SK-N-SH (cell line): ENCODE data around the gene LY6G5C. TPM values are rescaled to one million over a fixed set of nuclear protein-coding genes. Genes with fewer than 3 reads are reported as not detected.

Source experiments
- CTCF ChIA-PET: fragments of 300-600, 350-600 bp; formaldehyde crosslinking; extraction: SDS; loops from one replicate; lab custom pipeline; 2021; lab: Yijun Ruan, JAX
- POLR2A ChIA-PET: fragments of 350-600 bp; sonication (Branson Sonifier 250); formaldehyde crosslinking; extraction: SDS; loops from one replicate; lab custom pipeline; 2020; ENCODE audit warnings: antibody characterized with exemption, inconsistent platforms; lab: Yijun Ruan, JAX
- DNase-seq: peaks from one replicate; pipeline ENCODE4 v3.0.0; 2012
- H2AFZ ChIP-seq: fragments of 200-600 bp; sonication (generic); 2 replicates; pipeline ENCODE4 v1.8.1; 2016; ENCODE audit warnings: antibody characterized with exemption, mild to moderate bottlenecking, low read depth
- H3F3A ChIP-seq: fragments of 200-600 bp; sonication (generic); replicated peaks from 2 replicates; pipeline ENCODE3; 2016; ENCODE audit warnings: antibody characterized with exemption, mild to moderate bottlenecking; ENCODE audit not compliant: insufficient read depth
- H3K27ac ChIP-seq, 2 experiments: fragments of 200-500 bp in 1 of 2; fragments of 200-600 bp in 1 of 2; sonication (Bioruptor generic) in 1 of 2; sonication (generic), shearing (Covaris generic) in 1 of 2; 2 replicates each; pipeline versions ENCODE4 v1.5.1 to v1.6.1; 2014 to 2016; ENCODE audit warnings: low read depth in 2 of 2, inconsistent platforms in 1 of 2, low read length in 1 of 2, mild to moderate bottlenecking in 1 of 2, mixed read lengths in 1 of 2
- H3K27me3 ChIP-seq: fragments of 200-600 bp; sonication (generic), shearing (Covaris generic); 2 replicates; pipeline ENCODE4 v1.6.1; 2016; ENCODE audit warnings: mixed run types; ENCODE audit not compliant: insufficient read depth
- H3K36me3 ChIP-seq, 2 experiments: fragments of 200-500 bp in 1 of 2; fragments of 200-600 bp in 1 of 2; sonication (Bioruptor generic) in 1 of 2; sonication (generic) in 1 of 2; replicated peaks in 1 of 2; 2 replicates each; pipeline versions ENCODE3 to v1.5.1; 2014 to 2016; ENCODE audit warnings: low read length in 1 of 2, mild to moderate bottlenecking in 1 of 2; ENCODE audit not compliant: insufficient read depth in 2 of 2, control insufficient read depth in 1 of 2
- H3K4me1 ChIP-seq, 2 experiments: fragments of 200-500 bp in 1 of 2; fragments of 200-600 bp in 1 of 2; sonication (Bioruptor generic) in 1 of 2; sonication (generic), shearing (Covaris generic) in 1 of 2; 2 replicates each; pipeline versions ENCODE4 v1.5.1 to v1.6.1; 2014 to 2016; ENCODE audit warnings: low read depth in 1 of 2, low read length in 1 of 2, mixed run types in 1 of 2; ENCODE audit not compliant: insufficient read depth in 2 of 2, control insufficient read depth in 1 of 2
- H3K4me2 ChIP-seq: fragments of 200-600 bp; sonication (generic), shearing (Covaris generic); 2 replicates; pipeline ENCODE4 v1.6.1; 2017; ENCODE audit warnings: mixed run types
- H3K4me3 ChIP-seq, 2 experiments: fragments of 200-500 bp in 1 of 2; fragments of 200-600 bp in 1 of 2; sonication (Bioruptor generic) in 1 of 2; sonication (generic), shearing (Covaris generic) in 1 of 2; 2 replicates each; pipeline versions ENCODE4 v1.5.1 to v1.8.1; 2014 to 2016; ENCODE audit warnings: low read depth in 2 of 2, inconsistent platforms in 1 of 2, low read length in 1 of 2, mild to moderate bottlenecking in 1 of 2, mixed read lengths in 1 of 2, moderate library complexity in 1 of 2
- H3K79me2 ChIP-seq: fragments of 200-600 bp; sonication (generic); 2 replicates; pipeline ENCODE4 v1.8.1; 2017; ENCODE audit warnings: mild to moderate bottlenecking; ENCODE audit not compliant: insufficient read depth
- H3K9ac ChIP-seq: fragments of 200-600 bp; sonication (generic); 2 replicates; pipeline ENCODE4 v1.6.1; 2017; ENCODE audit warnings: mixed run types
- H3K9me2 ChIP-seq: fragments of 200-600 bp; sonication (generic); 2 replicates; pipeline ENCODE4 v1.6.1; 2017; ENCODE audit warnings: mixed run types
- H3K9me3 ChIP-seq: fragments of 200-600 bp; sonication (generic); 2 replicates; pipeline ENCODE4 v1.6.1; 2017; ENCODE audit warnings: mixed run types, mild to moderate bottlenecking, moderate library complexity
- H4K20me1 ChIP-seq: fragments of 200-600 bp; sonication (generic); 2 replicates; pipeline ENCODE4 v1.6.1; 2017; ENCODE audit warnings: mild to moderate bottlenecking, mixed run types; ENCODE audit not compliant: insufficient read depth
- CHD2 ChIP-seq: fragments of 150-350 bp; IDR thresholded peaks from 2 replicates; pipeline ENCODE4 v1.6.1; 2018; ENCODE audit warnings: low read length; ENCODE audit not compliant: partially characterized antibody
- CTCF ChIP-seq: fragments of 200-600 bp; sonication (generic); IDR thresholded peaks from 2 replicates; pipeline ENCODE4 v1.6.1; 2017; ENCODE audit warnings: antibody characterized with exemption, mild to moderate bottlenecking, moderate library complexity
- ELF1 ChIP-seq: IDR thresholded peaks from 2 replicates; pipeline ENCODE4 v1.4.0; 2012
- EP300 ChIP-seq, 2 experiments: IDR thresholded peaks; 2 replicates each; pipeline versions ENCODE4 v1.4.0 to v1.6.1; 2012; ENCODE audit warnings: borderline replicate concordance in 1 of 2, low read depth in 1 of 2, low read length in 1 of 2
- FOSL2 ChIP-seq: IDR thresholded peaks from 2 replicates; pipeline ENCODE4 v1.4.0; 2012; ENCODE audit warnings: low read depth, mild to moderate bottlenecking, moderate library complexity, borderline replicate concordance
- FOXJ3 ChIP-seq: sonication (generic); formaldehyde crosslinking; IDR thresholded peaks from 2 replicates; pipeline ENCODE4 v1.5.1; 2020; ENCODE audit warnings: mild to moderate bottlenecking, missing genetic modification reagents
- FOXM1 ChIP-seq: IDR thresholded peaks from 2 replicates; pipeline ENCODE4 v1.4.0; 2012; ENCODE audit warnings: low read depth, mild to moderate bottlenecking
- GABPA ChIP-seq: IDR thresholded peaks from 2 replicates; pipeline ENCODE4 v1.4.0; 2012; ENCODE audit warnings: low read depth, mild to moderate bottlenecking
- JUND ChIP-seq: IDR thresholded peaks from 2 replicates; pipeline ENCODE4 v1.4.0; 2012
- MAX ChIP-seq: IDR thresholded peaks from 2 replicates; pipeline ENCODE4 v1.4.0; 2012; ENCODE audit warnings: low read depth
- MEF2A ChIP-seq: IDR thresholded peaks from 2 replicates; pipeline ENCODE4 v1.4.0; 2012; ENCODE audit warnings: low read depth, borderline replicate concordance
- NRF1 ChIP-seq: IDR thresholded peaks from 2 replicates; pipeline ENCODE4 v1.6.1; 2012; ENCODE audit warnings: low read depth, mild to moderate bottlenecking, low read length
- PBX3 ChIP-seq: IDR thresholded peaks from 2 replicates; pipeline ENCODE4; 2012
- POLR2AphosphoS5 ChIP-seq: IDR thresholded peaks from 2 replicates; pipeline ENCODE4 v1.6.1; 2012; ENCODE audit warnings: low read depth, low read length
- REST ChIP-seq: IDR thresholded peaks from 2 replicates; pipeline ENCODE4 v1.6.1; 2012; ENCODE audit warnings: mild to moderate bottlenecking, low read depth, low read length, moderate library complexity
- SIN3A ChIP-seq: IDR thresholded peaks from 2 replicates; pipeline ENCODE4 v1.6.1; 2012; ENCODE audit warnings: low read depth, mild to moderate bottlenecking, low read length, moderate library complexity, borderline replicate concordance
- TEAD4 ChIP-seq: IDR thresholded peaks from 2 replicates; pipeline ENCODE4 v1.4.0; 2012; ENCODE audit warnings: mild to moderate bottlenecking, borderline replicate concordance; ENCODE audit not compliant: insufficient read depth
- YY1 ChIP-seq: IDR thresholded peaks from 2 replicates; pipeline ENCODE4 v1.4.0; 2012; ENCODE audit warnings: low read depth, mild to moderate bottlenecking
- WGBS: methylation state at CpG from one replicate; pipeline ENCODE4 v1.1.6; 2017; ENCODE audit warnings: low lambda C conversion rate; 5-methylcytosine and 5-hydroxymethylcytosine counted together
- polyA plus RNA-seq, 3 experiments: library from polyadenylated mRNA; depleted of rRNA; stranded (reverse); fragments of >200 nt; gene quantifications; 2 replicates each; pipeline ENCODE4 v1.2.3, GENCODE V29; 2012

LY6G5C gene
- polyA plus RNA-seq, 1 of the 3 experiments (the other 2 are of a cell fraction): 1.1 TPM

- TF ChIP-seq PBX3 (no peak), NRF1 (no peak), YY1 (no peak)
- TF ChIP-seq, all 33 proteins: peak for 1
Measured at GRCh38 chr6:31728767-31729514, 48.1 kb upstream of the LY6G5C start, which contains the start of gene DDAH2 (continued).

- Histone ChIP-seq H3K27me3 (no peaks in the 10 kb centered on the region), H3K9me2 (no peaks in the 10 kb centered on the region), H3K36me3 (peaks cover 43 to 46% of the 10 kb centered on the region in 2 experiments), H3F3A (peaks cover 35% of the 10 kb centered on the region), H4K20me1 (peaks cover 12% of the 10 kb centered on the region; the same call in 1 of the 2 replicates), H3K9ac (peak overlapping the region; percentile 98; the same call in 1 of the 2 replicates), H3K79me2 (peaks cover 30% of the 10 kb centered on the region; the same call in 1 of the 2 replicates), H3K4me3 (peak overlapping the region; percentile 90 to 93; a peak in 3 of 4 replicates), H3K4me1 (peaks cover 13 to 14% of the 10 kb centered on the region in 2 experiments; a peak in 1 of 4 replicates), H3K9me3 (no peaks in the 10 kb centered on the region), H3K4me2 (peak overlapping the region; percentile 98), H3K27ac (no peak overlapping the region), H2AFZ (no peak overlapping the region)
- POLR2A ChIA-PET: interaction anchor here (0.6 kb wide), 1 partner anchor 81 kb away, joined by 4 read pairs; no protein-coding TSS in a partner anchor
- WGBS: 95% methylated on average over 29 of the region's 41 CpGs
- DNase-seq: no peak
- CTCF ChIA-PET: interaction anchor here (0.7 to 7.3 kb wide), 12 partner anchors 12 to 135 kb away, joined by 3 to 45 read pairs (median 6); partner anchors contain the start of genes LSM2, MSH5, NEU1 and VARS1
- TF ChIP-seq PBX3: no peak
- no peak for TF ChIP-seq FOXM1
- TF ChIP-seq NRF1: no peak
- no peak for TF ChIP-seq CHD2
- TF ChIP-seq GABPA: no peak
- TF ChIP-seq EP300 (IDR thresholded peaks at IDR 0.05; ENCODE audit: borderline replicate concordance in 1 of 2, low read depth in 1 of 2, low read length in 1 of 2): no peak
- no peak for TF ChIP-seq TEAD4
- TF ChIP-seq REST: no peak
- no peak for TF ChIP-seq FOSL2
- no peak for TF ChIP-seq ELF1
- no peak for TF ChIP-seq MEF2A
- TF ChIP-seq SIN3A: no peak
- TF ChIP-seq FOXJ3 (CRISPR knock-in tag): no peak
- TF ChIP-seq POLR2AphosphoS5: no peak
- no peak for TF ChIP-seq MAX
- TF ChIP-seq CTCF: no peak
- no peak for TF ChIP-seq JUND
- no peak for TF ChIP-seq YY1
Measured at GRCh38 chr6:31727717-31728671, 47.1 kb upstream of the LY6G5C start.
